Measurements from ENCODE around the gene FRAS1.

The FRAS1 gene

DNA sequence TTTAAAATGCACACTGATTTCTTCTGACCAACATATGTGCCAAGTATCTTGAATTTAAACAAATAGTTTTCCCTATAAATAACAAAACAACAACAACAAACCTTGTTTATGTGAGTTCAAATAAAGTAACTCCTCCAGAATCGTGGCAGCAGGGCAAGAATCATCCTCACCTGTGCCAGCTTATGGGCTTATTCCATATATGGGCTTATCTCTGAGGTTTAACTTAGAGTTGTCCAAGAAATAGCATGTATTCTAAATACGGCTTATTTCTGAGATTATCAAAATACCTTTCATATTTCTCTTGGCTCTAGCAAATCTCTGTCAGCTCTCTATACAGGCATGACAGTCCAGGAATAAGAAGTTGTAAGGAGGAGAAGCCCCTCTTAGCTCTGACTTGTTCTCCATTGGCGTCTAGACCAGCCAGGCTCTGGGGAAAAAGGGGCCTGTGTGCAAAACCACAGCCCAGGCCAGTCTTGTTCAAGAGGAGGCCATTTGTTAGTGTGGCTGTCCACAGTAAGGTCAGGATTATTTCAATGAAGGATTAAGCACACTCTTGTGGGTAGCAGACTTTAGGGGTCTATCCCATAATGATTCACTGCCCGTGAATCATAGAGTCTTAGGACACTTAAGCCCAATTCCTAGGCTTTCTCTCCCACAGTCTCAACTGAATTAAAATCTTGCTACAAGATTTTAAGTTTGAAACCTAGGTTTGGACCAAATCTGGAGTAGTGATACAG, 63.2 kb downstream of the FRAS1 start:
- no peak for DNase-seq

- DNase-seq, result no peak
These were observed 64.3 kb downstream of the FRAS1 start for GRCh38 chr4:78121338-78121904.

GRCh38 chr4:78125834-78126331, 68.8 kb downstream of the FRAS1 start:
- peak; percentile 58 for DNase-seq

GRCh38 chr4:78129383-78130108, 72.4 kb downstream of the FRAS1 start:
- peak; percentile 68 for DNase-seq

DNA sequence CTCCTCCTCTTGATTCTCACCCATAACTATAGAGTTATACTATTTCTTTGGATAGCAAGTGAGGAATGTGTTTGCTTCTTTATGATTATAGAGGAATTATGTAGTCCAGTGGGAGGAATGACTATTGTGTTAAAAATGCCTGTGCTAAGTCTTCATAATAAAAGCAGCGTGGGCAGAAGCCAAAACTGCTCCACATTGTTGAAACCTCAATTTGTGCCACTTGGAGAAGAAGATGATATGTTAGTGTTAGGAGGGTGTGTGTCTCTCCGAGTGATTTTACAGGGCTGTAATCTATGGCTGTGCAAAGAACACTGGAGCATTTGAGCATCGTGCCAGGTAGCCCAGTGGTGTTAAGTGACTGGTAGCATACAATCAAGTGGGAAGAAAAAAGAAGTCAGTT, 74.3 kb downstream of the FRAS1 start:
- no peak for DNase-seq

DNA sequence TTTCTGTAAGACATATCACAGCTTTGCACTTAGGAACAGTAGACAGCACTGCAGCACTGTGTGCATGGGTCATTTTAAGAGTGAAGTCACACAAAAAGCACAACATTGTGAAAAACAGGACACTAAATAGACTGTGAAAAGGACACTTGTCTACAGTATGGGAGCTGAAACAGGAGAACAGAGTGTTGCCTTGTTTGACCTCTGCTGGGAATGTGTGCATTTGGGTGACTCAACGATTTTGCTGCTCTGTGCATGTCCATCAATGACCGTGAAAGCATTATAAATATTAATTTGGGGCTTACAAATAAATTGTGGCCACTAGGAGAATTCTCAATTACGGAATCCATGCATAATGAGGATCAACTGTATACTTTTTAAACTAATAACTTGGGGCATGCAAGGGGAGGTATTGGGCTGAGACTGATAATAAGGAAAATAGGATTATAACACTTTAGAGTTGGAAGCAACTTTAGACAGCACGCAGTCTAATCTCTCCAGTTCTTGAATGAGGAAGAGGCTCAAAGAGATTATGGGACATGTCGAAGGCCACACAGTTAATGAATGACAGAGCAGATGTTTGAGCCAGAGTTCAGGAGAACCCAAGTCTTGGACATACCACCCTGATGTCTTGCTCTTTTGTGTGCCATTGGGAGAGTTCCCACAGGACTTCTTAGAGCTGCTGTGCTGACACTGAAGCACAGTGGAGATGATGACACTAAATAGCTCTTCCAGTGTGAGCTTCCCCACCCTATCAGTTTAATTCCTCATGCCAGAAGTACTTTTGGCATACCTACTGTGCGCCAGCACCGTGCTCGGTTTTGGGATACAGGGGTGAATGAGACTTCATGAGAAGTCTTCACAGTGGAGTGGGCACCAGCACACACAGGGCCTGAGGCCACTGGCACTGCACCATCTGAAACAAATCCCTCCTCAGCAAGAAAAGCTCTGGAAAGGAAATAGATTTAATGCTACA, 79.3 kb downstream of the FRAS1 start:
- DNase-seq, result no peak

DNA sequence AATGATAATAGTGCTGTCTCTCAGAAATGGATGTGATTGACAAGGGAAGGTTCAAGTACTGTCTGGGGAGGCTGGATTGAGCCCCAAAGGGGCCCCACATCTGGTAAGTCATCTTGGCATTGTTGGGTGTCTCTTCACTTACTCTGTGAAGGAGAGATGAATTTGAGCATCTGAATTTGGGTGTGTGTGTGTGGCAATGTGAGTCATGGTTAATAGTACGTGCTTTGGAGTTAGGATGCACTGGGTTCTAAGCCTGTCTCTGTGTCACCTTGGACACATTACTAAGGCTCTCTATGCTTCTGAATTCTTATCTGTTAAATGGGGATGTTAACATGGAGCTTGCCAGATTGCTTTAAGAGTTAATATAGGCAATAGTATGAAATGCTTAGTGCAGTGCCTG, 80.4 kb downstream of the FRAS1 start:
- no peak for DNase-seq

GRCh38 chr4:78138252-78138651, 81.1 kb downstream of the FRAS1 start:
- DNase-seq, result no peak

- DNase-seq, result no peak
These were observed 86.5 kb downstream of the FRAS1 start for GRCh38 chr4:78143634-78144033.

- DNase-seq, result no peak
These were observed 87.9 kb downstream of the FRAS1 start for GRCh38 chr4:78145008-78145407.

GRCh38 chr4:78145622-78146021, 88.5 kb downstream of the FRAS1 start:
- DNase-seq, result no peak

GRCh38 chr4:78149751-78150542, 92.8 kb downstream of the FRAS1 start:
- peak; percentile 92 for DNase-seq

- DNase-seq, result no peak
These were observed 93.4 kb downstream of the FRAS1 start for GRCh38 chr4:78150543-78150864.

GRCh38 chr4:78152795-78153194, 95.7 kb downstream of the FRAS1 start:
- no peak for DNase-seq

DNA sequence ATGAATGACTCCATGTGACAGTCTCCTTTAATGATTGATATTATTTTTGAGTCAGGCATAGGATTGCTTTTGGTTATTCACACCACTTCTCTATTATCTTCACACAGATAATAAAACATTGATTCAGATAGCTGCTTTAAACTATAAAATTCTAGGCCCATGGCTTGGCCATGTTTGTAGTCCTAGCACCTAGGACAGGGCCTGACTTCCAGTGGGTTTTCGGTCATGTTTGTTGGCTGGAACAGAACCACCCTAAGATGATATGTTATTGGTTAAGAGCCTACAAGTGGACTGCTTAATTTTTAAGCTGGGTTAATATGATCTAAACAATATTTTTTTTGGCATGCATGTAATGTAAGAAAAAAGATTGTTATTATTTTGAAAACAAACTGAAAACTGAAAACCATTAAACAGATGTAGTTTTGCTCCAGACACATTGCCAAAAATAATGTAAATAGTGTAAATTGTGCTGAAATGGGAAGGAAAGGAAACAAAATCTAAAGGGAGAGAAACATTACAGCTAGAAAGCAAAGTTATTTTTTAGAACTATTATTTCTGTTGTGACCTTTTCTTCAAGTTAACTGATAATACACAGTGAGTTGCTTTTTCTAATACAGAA, 98.0 kb downstream of the FRAS1 start:
- no peak for DNase-seq

DNA sequence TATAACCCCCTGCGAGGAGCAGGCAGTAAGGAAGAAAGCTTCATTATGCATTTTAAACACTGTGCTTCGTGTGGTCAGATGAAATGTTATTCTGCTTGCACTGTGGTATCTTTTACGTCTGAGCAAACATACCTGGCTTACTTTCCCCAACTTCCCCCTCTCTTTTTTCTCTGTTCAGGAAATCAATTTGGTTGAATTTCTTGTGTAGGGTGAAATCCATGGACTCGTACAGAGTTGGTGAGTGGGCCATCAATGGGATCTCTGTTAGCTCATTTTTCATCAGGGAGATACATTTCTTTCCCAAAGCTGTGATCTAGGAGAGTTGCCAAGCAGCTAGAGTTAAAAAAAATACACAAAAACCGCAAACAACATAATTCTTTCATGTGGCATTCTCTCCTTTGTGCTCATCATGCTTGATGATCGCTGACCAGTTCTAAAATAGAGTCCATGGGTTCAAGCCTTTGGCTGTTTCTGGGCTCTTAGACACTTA, 98.5 kb downstream of the FRAS1 start:
- DNase-seq, result no peak

- DNase-seq, result no peak
These were observed 99.4 kb downstream of the FRAS1 start for GRCh38 chr4:78156520-78156919.

- DNase-seq, result no peak
These were observed 105.2 kb downstream of the FRAS1 start for GRCh38 chr4:78162342-78162741.

- DNase-seq, result no peak
These were observed 105.7 kb downstream of the FRAS1 start for GRCh38 chr4:78162821-78163220.

DNA sequence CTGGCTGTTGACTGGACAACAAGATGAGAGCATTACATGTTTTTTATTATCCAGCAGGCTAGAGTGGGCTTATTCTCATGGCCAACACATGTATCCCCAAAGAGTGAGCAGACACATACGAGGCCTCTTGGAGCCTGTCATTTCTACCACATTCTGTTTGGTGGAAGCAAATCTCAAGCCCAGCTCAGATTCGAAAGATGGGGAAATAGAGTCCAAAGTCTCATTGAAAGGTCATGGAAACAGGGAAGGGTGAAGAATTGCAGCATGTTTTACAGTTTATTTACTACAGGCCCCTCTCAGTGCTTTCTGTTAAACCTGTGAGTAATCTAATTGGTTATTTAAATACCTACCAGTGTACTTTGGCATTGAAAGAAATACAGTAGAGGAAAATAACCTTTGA, 108.6 kb downstream of the FRAS1 start:
- DNase-seq, result no peak

DNA sequence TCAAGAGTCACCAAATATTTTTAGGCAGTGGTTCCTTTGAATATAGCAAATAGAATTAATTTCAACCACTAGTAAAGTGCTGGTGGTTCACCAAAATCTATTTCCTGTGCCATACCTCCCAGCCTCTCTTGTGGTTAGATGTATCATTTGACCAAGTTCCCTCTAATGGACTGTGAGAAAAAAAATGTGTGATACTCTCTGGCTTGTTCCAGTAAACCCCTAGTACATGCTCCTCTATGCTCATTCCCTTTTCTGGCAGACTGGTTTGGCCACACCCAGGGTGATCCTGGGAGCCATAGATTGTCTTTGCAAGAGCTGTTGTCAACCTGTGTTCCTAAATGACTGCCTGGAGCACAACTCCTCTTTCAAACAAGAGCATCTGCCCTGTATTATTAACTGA, 109.5 kb downstream of the FRAS1 start:
- DNase-seq, result peak; percentile 83
